Peyer's patch (tissue), 4 donors: Measurements from ENCODE around the gene NES.

Source experiments
- POLR2A ChIP-seq, 2 donors: fragments of 450-650 bp; IDR thresholded peaks; one replicate each; pipeline ENCODE4 v1.5.1; 2017; ENCODE audit warnings: antibody characterized with exemption in 2 of 2, mild to moderate bottlenecking in 2 of 2, moderate library complexity in 2 of 2
- TF ChIP-seq, protein P1 (sequence below), 6 experiments: fragments of 450-650 bp in 4 of 6; fragments of 200-600 bp in 2 of 6; sonication (generic) in 1 of 6; IDR thresholded peaks; one replicate each; pipeline ENCODE4 v1.5.1; 2017 to 2019; ENCODE audit warnings: antibody characterized with exemption in 6 of 6, mild to moderate bottlenecking in 3 of 6, moderate library complexity in 1 of 6

DNA sequence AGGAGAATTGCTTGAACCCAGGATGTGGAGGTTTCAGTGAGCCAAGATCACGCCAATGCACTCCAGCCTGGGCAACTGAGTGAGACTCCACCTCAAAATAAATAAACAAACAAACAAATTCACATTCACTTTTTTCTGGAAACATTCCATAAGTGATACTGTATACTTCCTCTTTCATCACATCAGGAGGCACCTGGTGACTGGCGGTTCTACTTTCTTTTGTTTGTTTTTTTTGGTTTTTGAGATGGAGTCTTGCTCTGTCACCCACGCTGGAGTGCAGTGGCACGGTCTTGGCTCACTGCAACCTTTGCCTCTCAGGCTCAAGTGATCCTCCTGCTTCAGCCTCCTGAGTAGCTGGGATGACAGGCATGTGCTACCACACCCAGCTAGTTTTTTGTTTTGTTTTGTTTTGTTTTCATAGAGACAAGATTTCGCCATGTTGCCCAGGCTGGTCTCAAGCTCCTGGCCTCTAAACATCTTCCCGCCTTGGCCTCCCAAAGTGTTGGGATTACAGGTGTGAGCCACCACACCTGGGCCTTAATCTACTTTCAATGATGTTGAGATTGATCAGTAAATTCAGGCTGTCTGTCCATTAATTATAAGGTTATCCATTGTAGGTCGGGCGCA lies 47.3 kb downstream of the NES start:
- TF ChIP-seq, protein P1, sequence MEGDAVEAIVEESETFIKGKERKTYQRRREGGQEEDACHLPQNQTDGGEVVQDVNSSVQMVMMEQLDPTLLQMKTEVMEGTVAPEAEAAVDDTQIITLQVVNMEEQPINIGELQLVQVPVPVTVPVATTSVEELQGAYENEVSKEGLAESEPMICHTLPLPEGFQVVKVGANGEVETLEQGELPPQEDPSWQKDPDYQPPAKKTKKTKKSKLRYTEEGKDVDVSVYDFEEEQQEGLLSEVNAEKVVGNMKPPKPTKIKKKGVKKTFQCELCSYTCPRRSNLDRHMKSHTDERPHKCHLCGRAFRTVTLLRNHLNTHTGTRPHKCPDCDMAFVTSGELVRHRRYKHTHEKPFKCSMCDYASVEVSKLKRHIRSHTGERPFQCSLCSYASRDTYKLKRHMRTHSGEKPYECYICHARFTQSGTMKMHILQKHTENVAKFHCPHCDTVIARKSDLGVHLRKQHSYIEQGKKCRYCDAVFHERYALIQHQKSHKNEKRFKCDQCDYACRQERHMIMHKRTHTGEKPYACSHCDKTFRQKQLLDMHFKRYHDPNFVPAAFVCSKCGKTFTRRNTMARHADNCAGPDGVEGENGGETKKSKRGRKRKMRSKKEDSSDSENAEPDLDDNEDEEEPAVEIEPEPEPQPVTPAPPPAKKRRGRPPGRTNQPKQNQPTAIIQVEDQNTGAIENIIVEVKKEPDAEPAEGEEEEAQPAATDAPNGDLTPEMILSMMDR (IDR thresholded peaks at IDR 0.05), result no peak
- no peak for TF ChIP-seq POLR2A (IDR thresholded peaks at IDR 0.05)
